ENCODE measurements around the gene TIFAB.

The TIFAB gene

GRCh38 chr5:135437796-135438560, 14.2 kb downstream of the TIFAB start:
- Histone ChIP-seq H3K4me1 (ENCODE audit: control insufficient read depth, insufficient read depth, low read length) (no peaks in the 10 kb centered on the region), H3K36me3 (ENCODE audit: control insufficient read depth in 2 of 2, insufficient read depth in 1 of 2, low read length in 2 of 2) (no peaks in the 10 kb centered on the region), H3K4me3 (ENCODE audit: low read depth, low read length) (no peak overlapping the region), H3K9me3 (ENCODE audit: control insufficient read depth, insufficient read depth, low read depth, low read length) (no peaks in the 10 kb centered on the region), H3K27ac (ENCODE audit: extremely low read depth, low read depth, low read length) (no peak overlapping the region)
- TF ChIP-seq ZSCAN16 (tag by site-specific recombination; IDR thresholded peaks at IDR 0.05) (no peak), PRDM1 (tag by site-specific recombination; IDR thresholded peaks at IDR 0.05) (no peak), ZNF518A (tag by site-specific recombination; conservative IDR thresholded peaks at IDR 0.05; ENCODE audit: low read depth) (no peak), ZNF768 (tag by site-specific recombination; IDR thresholded peaks at IDR 0.05) (no peak), ZSCAN4 (tag by site-specific recombination; IDR thresholded peaks at IDR 0.05) (no peak)
- ChIA-PET CTCF (interaction anchor here (0.6 to 3.0 kb wide), 5 partner anchors 11 to 123 kb away, joined by 4 to 18 read pairs (median 6); no protein-coding TSS in a partner anchor), POLR2A (interaction anchor here (0.6 kb wide), 1 partner anchor 25 kb away, joined by 4 read pairs; no protein-coding TSS in a partner anchor)

GRCh38 chr5:135437422-135437795, 14.7 kb downstream of the TIFAB start:
- Histone ChIP-seq H3K36me3 (ENCODE audit: control insufficient read depth in 2 of 2, insufficient read depth in 1 of 2, low read length in 2 of 2) (no peaks in the 10 kb centered on the region), H3K4me3 (ENCODE audit: low read depth, low read length) (no peak overlapping the region), H3K27ac (ENCODE audit: extremely low read depth, low read depth, low read length) (no peak overlapping the region), H3K9me3 (ENCODE audit: control insufficient read depth, insufficient read depth, low read depth, low read length) (no peaks in the 10 kb centered on the region), H3K4me1 (ENCODE audit: control insufficient read depth, insufficient read depth, low read length) (no peaks in the 10 kb centered on the region)
- no peak for TF ChIP-seq ZNF302 (tag by site-specific recombination; IDR thresholded peaks at IDR 0.05; ENCODE audit: low read depth)
- TF ChIP-seq CTCF (tag by site-specific recombination; IDR thresholded peaks at IDR 0.05): no peak
- no peak for TF ChIP-seq ZNF473 (tag by site-specific recombination; IDR thresholded peaks at IDR 0.05)
- no peak for TF ChIP-seq ZNF175 (tag by site-specific recombination; IDR thresholded peaks at IDR 0.05)
- no peak for TF ChIP-seq ZNF747 (tag by site-specific recombination; IDR thresholded peaks at IDR 0.05)
- TF ChIP-seq TCF7L2 (IDR thresholded peaks at IDR 0.05; ENCODE audit: borderline replicate concordance, low read depth, low read length): no peak
- TF ChIP-seq ZNF830 (tag by site-specific recombination; IDR thresholded peaks at IDR 0.05; ENCODE audit: low read depth): no peak
- no peak for TF ChIP-seq ZBTB49 (tag by site-specific recombination; IDR thresholded peaks at IDR 0.05; ENCODE audit: low read depth)
- no peak for TF ChIP-seq ZIC2 (tag by site-specific recombination; IDR thresholded peaks at IDR 0.05)
- TF ChIP-seq HOXA7 (CRISPR knock-in tag; IDR thresholded peaks at IDR 0.05; ENCODE audit: borderline replicate concordance): no peak
- TF ChIP-seq ZNF791 (tag by site-specific recombination; IDR thresholded peaks at IDR 0.05): no peak
- ChIA-PET CTCF (interaction anchor here (0.7 to 3.0 kb wide), 4 partner anchors 11 to 133 kb away, joined by 3 to 18 read pairs (median 10); no protein-coding TSS in a partner anchor), POLR2A (no interaction called here)
